HEK293 (cell line): Measurements from ENCODE around the gene ARTN.
A peak's percentile ranks its signal among the peaks of the same experiment; 100 is the strongest.

ENCODE experiments used
- BCL11A ChIP-seq: fragments of 450-650 bp; formaldehyde crosslinking; IDR thresholded peaks from 2 replicates; pipeline ENCODE4 v1.5.1; 2016; ENCODE audit warnings: low read depth, missing biosample characterization, missing genetic modification characterization
- CTCF ChIP-seq: fragments of 450-650 bp; formaldehyde crosslinking; IDR thresholded peaks from 2 replicates; pipeline ENCODE4 v1.5.1; 2016; ENCODE audit warnings: missing biosample characterization, missing genetic modification characterization
- TF ChIP-seq, protein P1 (sequence below): fragments of 450-650 bp; formaldehyde crosslinking; IDR thresholded peaks from 2 replicates; pipeline ENCODE4 v1.5.1; 2016; ENCODE audit warnings: missing biosample characterization, missing genetic modification characterization

DNA sequence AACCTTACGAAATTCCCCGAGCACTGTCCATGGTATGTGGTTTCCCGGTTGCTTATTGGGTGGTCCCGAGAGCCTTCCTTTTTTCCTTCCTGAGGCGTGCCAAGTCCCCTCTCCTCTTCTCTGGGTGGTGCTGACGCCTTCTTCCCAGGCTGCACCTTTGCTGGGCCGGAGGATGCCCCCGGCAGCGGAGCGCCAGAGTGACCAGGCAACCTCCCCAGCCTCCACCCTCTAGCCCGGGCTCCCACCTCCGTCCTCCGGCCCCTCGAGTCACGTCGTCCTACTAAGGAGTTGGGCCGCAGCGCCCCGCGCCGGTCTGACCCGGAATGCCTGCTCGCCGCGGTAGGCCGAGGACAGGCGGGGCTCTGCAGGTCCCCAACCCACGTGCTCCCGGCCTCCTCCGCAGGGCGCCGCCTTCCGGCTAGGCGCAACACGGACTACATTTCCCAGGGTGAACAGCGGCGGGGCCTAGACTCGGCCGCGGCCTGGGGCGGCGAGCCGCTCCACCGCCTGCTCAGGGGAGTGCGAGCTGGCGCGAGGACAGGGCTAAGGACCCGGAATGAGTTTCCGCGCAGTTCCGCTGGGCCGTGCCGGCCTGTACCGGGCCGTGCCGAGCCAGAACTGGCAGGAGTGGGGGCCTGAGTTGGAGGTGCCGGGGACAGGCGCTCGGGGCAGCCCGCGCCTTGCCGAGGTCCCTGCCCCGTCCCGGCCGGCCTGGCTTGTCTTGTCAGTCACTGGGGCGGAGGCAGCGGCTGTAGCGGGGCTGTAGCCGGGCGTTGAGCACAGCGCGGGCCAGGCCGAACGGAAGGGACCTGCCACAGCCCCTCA lies 12.8 kb downstream of the ARTN start, which contains the start of gene IPO13:
- TF ChIP-seq CTCF (tag by site-specific recombination) (peak; percentile 100), BCL11A (tag by site-specific recombination) (peak; percentile 80)
- TF ChIP-seq, protein P1, sequence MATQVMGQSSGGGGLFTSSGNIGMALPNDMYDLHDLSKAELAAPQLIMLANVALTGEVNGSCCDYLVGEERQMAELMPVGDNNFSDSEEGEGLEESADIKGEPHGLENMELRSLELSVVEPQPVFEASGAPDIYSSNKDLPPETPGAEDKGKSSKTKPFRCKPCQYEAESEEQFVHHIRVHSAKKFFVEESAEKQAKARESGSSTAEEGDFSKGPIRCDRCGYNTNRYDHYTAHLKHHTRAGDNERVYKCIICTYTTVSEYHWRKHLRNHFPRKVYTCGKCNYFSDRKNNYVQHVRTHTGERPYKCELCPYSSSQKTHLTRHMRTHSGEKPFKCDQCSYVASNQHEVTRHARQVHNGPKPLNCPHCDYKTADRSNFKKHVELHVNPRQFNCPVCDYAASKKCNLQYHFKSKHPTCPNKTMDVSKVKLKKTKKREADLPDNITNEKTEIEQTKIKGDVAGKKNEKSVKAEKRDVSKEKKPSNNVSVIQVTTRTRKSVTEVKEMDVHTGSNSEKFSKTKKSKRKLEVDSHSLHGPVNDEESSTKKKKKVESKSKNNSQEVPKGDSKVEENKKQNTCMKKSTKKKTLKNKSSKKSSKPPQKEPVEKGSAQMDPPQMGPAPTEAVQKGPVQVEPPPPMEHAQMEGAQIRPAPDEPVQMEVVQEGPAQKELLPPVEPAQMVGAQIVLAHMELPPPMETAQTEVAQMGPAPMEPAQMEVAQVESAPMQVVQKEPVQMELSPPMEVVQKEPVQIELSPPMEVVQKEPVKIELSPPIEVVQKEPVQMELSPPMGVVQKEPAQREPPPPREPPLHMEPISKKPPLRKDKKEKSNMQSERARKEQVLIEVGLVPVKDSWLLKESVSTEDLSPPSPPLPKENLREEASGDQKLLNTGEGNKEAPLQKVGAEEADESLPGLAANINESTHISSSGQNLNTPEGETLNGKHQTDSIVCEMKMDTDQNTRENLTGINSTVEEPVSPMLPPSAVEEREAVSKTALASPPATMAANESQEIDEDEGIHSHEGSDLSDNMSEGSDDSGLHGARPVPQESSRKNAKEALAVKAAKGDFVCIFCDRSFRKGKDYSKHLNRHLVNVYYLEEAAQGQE: peak; percentile 99
